B cell (primary cell): Measurements from ENCODE around the gene NT5C. TPM values are rescaled to one million over a fixed set of nuclear protein-coding genes. Genes with fewer than 3 reads are reported as not detected.

ENCODE experiments used
- ATAC-seq: fragments of 200-7000 bp; cut with Tn5 transposase; one replicate; pipeline ENCODE4 v1.10.0; 2021; ENCODE audit warnings: low read depth, mild to moderate bottlenecking, moderate number of reproducible peaks, moderate library complexity
- CTCF ChIA-PET: fragments of 350-600 bp; sonication (Branson Sonifier 250); formaldehyde crosslinking; loops from one replicate; lab custom pipeline; 2021; ENCODE audit warnings: antibody characterized with exemption, inconsistent platforms; lab: Charles Lee
- POLR2A ChIA-PET: fragments of 350-600 bp; sonication (Branson Sonifier 250); formaldehyde crosslinking; loops from one replicate; lab custom pipeline; 2021; ENCODE audit warnings: antibody characterized with exemption; lab: Charles Lee
- DNase-seq: peaks from one replicate; pipeline ENCODE4 v3.0.0; 2013
- H2AFZ ChIP-seq: 2 replicates; pipeline ENCODE4 v1.6.1; 2012; ENCODE audit warnings: mild to moderate bottlenecking, low read depth, low read length; ENCODE audit not compliant: insufficient read depth, poor library complexity, severe bottlenecking
- H3K27ac ChIP-seq, 2 donors: 1 replicate in 1 of 2; 2 replicates in 1 of 2; pipeline ENCODE4 v1.5.1; 2012 to 2013; ENCODE audit warnings: low read length in 2 of 2, mild to moderate bottlenecking in 2 of 2, moderate library complexity in 1 of 2
- H3K27me3 ChIP-seq, 4 experiments: fragments of 200-600 bp in 1 of 4; sonication (generic) in 1 of 4; replicated peaks in 1 of 4; 1 replicate in 2 of 4; 2 replicates in 2 of 4; pipeline versions ENCODE4 v1.6.1 to v1.7.0; 2013 to 2016; ENCODE audit warnings: low read length in 3 of 4, mild to moderate bottlenecking in 2 of 4, mixed read lengths in 1 of 4, moderate library complexity in 1 of 4; ENCODE audit not compliant: insufficient read depth in 4 of 4, control insufficient read depth in 3 of 4; ENCODE audit errors: control extremely low read depth in 1 of 4
- H3K36me3 ChIP-seq, 2 experiments: replicated peaks in 1 of 2; 1 replicate in 1 of 2; 2 replicates in 1 of 2; pipeline versions ENCODE4 v1.6.1 to v1.7.1; 2013; ENCODE audit warnings: low read length in 1 of 2; ENCODE audit not compliant: insufficient read depth in 2 of 2, control insufficient read depth in 1 of 2; ENCODE audit errors: control extremely low read depth in 1 of 2, extremely low read depth in 1 of 2
- H3K4me1 ChIP-seq, 2 donors: fragments of 200-600 bp in 1 of 2; sonication (generic) in 1 of 2; 1 replicate in 1 of 2; 2 replicates in 1 of 2; pipeline versions ENCODE4 v1.5.1 to v1.6.1; 2013 to 2017; ENCODE audit warnings: low read length in 2 of 2; ENCODE audit not compliant: control insufficient read depth in 2 of 2, insufficient read depth in 2 of 2
- H3K4me2 ChIP-seq: replicated peaks from 2 replicates; pipeline ENCODE3; 2012; ENCODE audit warnings: mild to moderate bottlenecking, low read depth, low read length; ENCODE audit not compliant: poor library complexity, severe bottlenecking
- H3K4me3 ChIP-seq, 5 experiments: fragments of 200-600 bp in 1 of 5; sonication (generic) in 1 of 5; 1 replicate in 3 of 5; 2 replicates in 2 of 5; pipeline versions ENCODE4 v1.5.1 to v1.7.0; 2011 to 2016; ENCODE audit warnings: low read length in 4 of 5, mild to moderate bottlenecking in 4 of 5, low read depth in 2 of 5, control low read depth in 1 of 5, moderate library complexity in 1 of 5; ENCODE audit not compliant: insufficient read depth in 1 of 5; ENCODE audit errors: control extremely low read depth in 1 of 5, extremely low read depth in 1 of 5
- H3K79me2 ChIP-seq: fragments of 200-600 bp; sonication (generic); one replicate; pipeline ENCODE4 v1.6.0; 2016; ENCODE audit warnings: low read length; ENCODE audit not compliant: control insufficient read depth, insufficient read depth
- H3K9ac ChIP-seq: fragments of 200-600 bp; sonication (generic); 2 replicates; pipeline ENCODE4 v1.6.1; 2017; ENCODE audit warnings: mild to moderate bottlenecking, low read length, moderate library complexity
- H3K9me3 ChIP-seq, 3 donors: one replicate each; pipeline versions ENCODE4 v1.6.1 to v1.7.1; 2013; ENCODE audit warnings: low read length in 2 of 3; ENCODE audit not compliant: control insufficient read depth in 2 of 3, insufficient read depth in 1 of 3; ENCODE audit errors: control extremely low read depth in 1 of 3
- H4K20me1 ChIP-seq: 2 replicates; pipeline ENCODE4 v1.6.0; 2012; ENCODE audit warnings: mild to moderate bottlenecking, low read length; ENCODE audit not compliant: insufficient read depth, control insufficient read depth, poor library complexity, severe bottlenecking
- H3K27ac Mint-ChIP-seq: one replicate; pipeline ENCODE4 v1.8.0; 2021; ENCODE audit warnings: mixed read lengths
- H3K27me3 Mint-ChIP-seq: one replicate; pipeline ENCODE4 v1.8.0; 2021; ENCODE audit warnings: mixed read lengths
- H3K4me1 Mint-ChIP-seq: one replicate; pipeline ENCODE4 v1.8.0; 2021; ENCODE audit warnings: mixed read lengths
- H3K4me3 Mint-ChIP-seq: one replicate; pipeline ENCODE4 v1.8.0; 2021; ENCODE audit warnings: mixed read lengths
- H3K9me3 Mint-ChIP-seq: one replicate; pipeline ENCODE4 v1.8.0; 2022; ENCODE audit warnings: mixed read lengths; ENCODE audit not compliant: insufficient read depth
- CTCF ChIP-seq: fragments of 200-600 bp; IDR thresholded peaks from one replicate; pipeline ENCODE4 v1.8.0; 2022; ENCODE audit warnings: antibody characterized with exemption, mild to moderate bottlenecking
- EZH2 ChIP-seq: IDR thresholded peaks from 2 replicates; pipeline ENCODE4 v1.6.1; 2012; ENCODE audit warnings: borderline replicate concordance, low read depth, mild to moderate bottlenecking, moderate library complexity, low read length; ENCODE audit not compliant: insufficient read depth, poor library complexity, severe bottlenecking
- WGBS: methylation state at CpG from one replicate; pipeline ENCODE4 v1.1.5; 2013; ENCODE audit warnings: missing lambda C conversion rate; ENCODE audit not compliant: insufficient coverage; 5-methylcytosine and 5-hydroxymethylcytosine counted together
- intact Hi-C: fragments of 100-400 bp; cut with micrococcal nuclease; formaldehyde crosslinking; loops from one replicate; pipeline ENCODE4 v1.10.0; 2022
- polyA plus RNA-seq: library from polyadenylated mRNA; depleted of rRNA; stranded (reverse); fragments of >200 nt; gene quantifications from 2 replicates; pipeline ENCODE4 v1.2.3, GENCODE V29; 2012
- small RNA-seq: library from RNA; depleted of rRNA; stranded (forward); fragments of <200 nt; gene quantifications from one replicate; pipeline ENCODE3, GENCODE V24; 2012; ENCODE audit warnings: low replicate concordance, low read depth; ENCODE audit not compliant: insufficient read length
- total RNA-seq, 2 donors: library from RNA; stranded (reverse); fragments of 120-200 nt in 1 of 2; gene quantifications; 1 replicate in 1 of 2; 2 replicates in 1 of 2; pipeline versions ENCODE4 v1.2.3 to v1.2.4, GENCODE V29; 2013 to 2022

NT5C gene
- total and polyA plus RNA-seq, 2 donors (not counting 1 experiment from before 2014, with no cell fraction given) = 98.9 to 184 TPM

DNA sequence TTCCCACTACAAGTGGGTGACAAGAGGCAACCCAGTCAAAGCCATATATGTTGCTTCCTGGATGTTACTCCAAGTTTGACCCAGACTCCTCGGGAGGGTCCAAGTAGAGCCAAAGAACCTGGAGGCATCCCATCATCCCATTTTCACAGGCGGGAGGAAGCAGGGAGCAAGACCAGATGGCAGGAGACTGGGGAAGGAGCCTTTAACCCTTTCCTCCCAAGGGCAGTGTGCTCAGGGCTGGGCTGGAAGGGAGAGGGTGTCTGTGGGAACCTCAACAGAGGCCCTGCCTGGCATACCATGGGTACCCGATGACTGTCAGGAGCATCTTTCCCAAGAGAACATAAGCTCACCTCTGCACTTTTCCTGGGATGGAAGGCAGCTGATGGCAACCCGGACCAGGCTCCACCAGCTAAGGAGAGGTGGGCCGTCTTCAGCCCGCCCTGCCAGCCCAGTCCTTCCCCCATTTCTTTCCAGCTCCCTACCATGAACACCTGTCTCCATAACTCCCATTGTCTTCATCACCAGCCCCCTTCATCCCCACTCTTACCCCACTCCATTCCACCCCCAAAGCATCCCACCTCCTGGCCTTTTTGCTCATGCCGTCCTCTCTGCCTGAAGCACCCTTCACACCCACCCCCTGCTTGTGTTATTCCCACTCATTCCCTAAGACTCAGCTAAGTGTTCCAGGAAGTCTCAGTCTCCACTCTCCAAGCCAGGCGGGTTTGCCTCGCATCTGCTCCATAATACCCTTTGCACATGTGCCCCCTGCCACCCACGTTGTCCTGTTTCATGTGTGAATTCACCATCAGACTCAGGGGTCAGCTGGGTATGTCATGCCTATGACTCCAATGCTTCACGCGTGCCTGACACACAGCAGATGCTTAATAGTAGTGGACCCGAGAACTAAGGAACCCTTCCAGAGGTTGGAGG is 49.7 kb downstream of the NT5C start:
- H3K4me2 ChIP-seq = no peak overlapping the region
- H3K4me3 Mint-ChIP-seq = no peak overlapping the region
- no peaks in the 10 kb centered on the region for H3K79me2 ChIP-seq
- H3K36me3 ChIP-seq = no peaks in the 10 kb centered on the region
- 97% methylated on average over 10 of the region's 13 CpGs for WGBS
- no peaks in the 10 kb centered on the region for H4K20me1 ChIP-seq
- TF ChIP-seq EZH2 = no peak
- no peak for TF ChIP-seq CTCF
- H3K4me3 ChIP-seq = no peak overlapping the region
- peaks cover 4% of the 10 kb centered on the region for H3K27me3 Mint-ChIP-seq
- CTCF ChIA-PET = interaction anchor here (0.6 kb wide), 1 partner anchor 125 kb away, joined by 4 read pairs; no protein-coding TSS in a partner anchor
- H3K9me3 ChIP-seq = no peaks in the 10 kb centered on the region
- DNase-seq = no peak
- intact Hi-C loops = no loop called here
- H3K4me1 Mint-ChIP-seq = peaks cover 30% of the 10 kb centered on the region
- no peak overlapping the region for H2AFZ ChIP-seq
- peaks cover 21 to 33% of the 10 kb centered on the region in 2 donors for H3K4me1 ChIP-seq
- no peak overlapping the region for H3K27ac Mint-ChIP-seq
- H3K27me3 ChIP-seq = peaks cover 0 to 2% (median 0%) of the 10 kb centered on the region in 4 experiments
- no peaks in the 10 kb centered on the region for H3K9me3 Mint-ChIP-seq
- no peak overlapping the region for H3K27ac ChIP-seq
- H3K9ac ChIP-seq = no peak overlapping the region
- POLR2A ChIA-PET = no interaction called here
- ATAC-seq = no peak

Small RNAs within 50 kb of the gene (small RNA-seq; reads per million reads assigned to genes)
- gene RF00019 = not detected

Other genes starting within 250 kb of the NT5C start
- not detected in 2 replicates for gene FADS6, start 238.1 kb downstream of the NT5C start, total RNA-seq
- gene FADS6, start 238.1 kb downstream of the NT5C start, polyA plus RNA-seq = not detected in 2 replicates
- gene USH1G, start 208.5 kb downstream of the NT5C start, total RNA-seq = not detected in 2 replicates
- not detected in 2 replicates for gene USH1G, start 208.5 kb downstream of the NT5C start, polyA plus RNA-seq
- not detected in 2 replicates for gene OTOP2, start 207.5 kb downstream of the NT5C start, total RNA-seq
- not detected in 2 replicates for gene OTOP2, start 207.5 kb downstream of the NT5C start, polyA plus RNA-seq
- not detected in 2 replicates for gene OTOP3, start 195.8 kb downstream of the NT5C start, total RNA-seq
- not detected in 2 replicates for gene OTOP3, start 195.8 kb downstream of the NT5C start, polyA plus RNA-seq
- 1.7 and 3.9 TPM in 2 replicates for gene HID1, start 159.0 kb downstream of the NT5C start, total RNA-seq
- 4.0 and 6.3 TPM in 2 replicates for gene HID1, start 159.0 kb downstream of the NT5C start, polyA plus RNA-seq
- gene CDR2L, start 144.1 kb downstream of the NT5C start, total RNA-seq = not detected in 2 replicates
- gene CDR2L, start 144.1 kb downstream of the NT5C start, polyA plus RNA-seq = 0.03 and 0.07 TPM in 2 replicates
- gene MRPL58, start 119.1 kb downstream of the NT5C start, total RNA-seq = 20.8 and 23.3 TPM in 2 replicates
- gene MRPL58, start 119.1 kb downstream of the NT5C start, polyA plus RNA-seq = 20.4 and 21.6 TPM in 2 replicates
- gene ATP5PD, start 84.8 kb downstream of the NT5C start, total RNA-seq = 98.8 and 101 TPM in 2 replicates
- 70.8 and 92.1 TPM in 2 replicates for gene ATP5PD, start 84.8 kb downstream of the NT5C start, polyA plus RNA-seq
- gene KCTD2, start 84.5 kb downstream of the NT5C start, total RNA-seq = 23.2 and 24.6 TPM in 2 replicates
- gene KCTD2, start 84.5 kb downstream of the NT5C start, polyA plus RNA-seq = 15.1 and 15.7 TPM in 2 replicates
- gene SLC16A5, start 43.8 kb downstream of the NT5C start, total RNA-seq = 9.3 and 13.7 TPM in 2 replicates
- gene SLC16A5, start 43.8 kb downstream of the NT5C start, polyA plus RNA-seq = 5.1 and 14.5 TPM in 2 replicates
- gene ARMC7, start 21.8 kb downstream of the NT5C start, total RNA-seq = 15.7 and 15.9 TPM in 2 replicates
- 9.2 and 10.4 TPM in 2 replicates for gene ARMC7, start 21.8 kb downstream of the NT5C start, polyA plus RNA-seq
- 37.6 and 37.8 TPM in 2 replicates for gene JPT1, start 22.8 kb upstream of the NT5C start, total RNA-seq
- gene JPT1, start 22.8 kb upstream of the NT5C start, polyA plus RNA-seq = 34.8 and 39.7 TPM in 2 replicates
- gene SUMO2, start 51.2 kb upstream of the NT5C start, total RNA-seq = 229 and 234 TPM in 2 replicates
- gene SUMO2, start 51.2 kb upstream of the NT5C start, polyA plus RNA-seq = 35.1 and 54.7 TPM in 2 replicates
- 128 and 142 TPM in 2 replicates for gene NUP85, start 73.9 kb upstream of the NT5C start, total RNA-seq
- gene NUP85, start 73.9 kb upstream of the NT5C start, polyA plus RNA-seq = 97.5 and 170 TPM in 2 replicates
- gene GGA3, start 129.9 kb upstream of the NT5C start, total RNA-seq = 134 and 135 TPM in 2 replicates
- gene GGA3, start 129.9 kb upstream of the NT5C start, polyA plus RNA-seq = 109 and 116 TPM in 2 replicates
- 37.2 and 42.6 TPM in 2 replicates for gene MRPS7, start 130.1 kb upstream of the NT5C start, total RNA-seq
- 24.5 and 25.1 TPM in 2 replicates for gene MRPS7, start 130.1 kb upstream of the NT5C start, polyA plus RNA-seq
- gene MIF4GD, start 139.5 kb upstream of the NT5C start, total RNA-seq = 40.0 and 41.5 TPM in 2 replicates
- 60.2 and 87.4 TPM in 2 replicates for gene MIF4GD, start 139.5 kb upstream of the NT5C start, polyA plus RNA-seq
- 46.4 and 52.3 TPM in 2 replicates for gene SLC25A19, start 157.7 kb upstream of the NT5C start, total RNA-seq
- 34.5 and 36.8 TPM in 2 replicates for gene SLC25A19, start 157.7 kb upstream of the NT5C start, polyA plus RNA-seq